ELF-1 (cell line): ENCODE data around the gene RCC2.
"Not testable (repeated sequence)": the region's sequence is repeated elsewhere in the genome, so short reads cannot be mapped to it uniquely, and the experiment has no call there.

Experiments
- DNase-seq: peaks from one replicate; pipeline ENCODE4 v3.0.0-alpha.2; 2016; ENCODE audit warnings: low read depth, low spot score

The RCC2 gene

GRCh38 chr1:17420391-17420918 is 19.0 kb downstream of the RCC2 start:
- no peak for DNase-seq

- DNase-seq, result peak; percentile 92
Observed at GRCh38 chr1:17419626-17420328, 19.7 kb downstream of the RCC2 start.

- DNase-seq, result no peak
Observed at GRCh38 chr1:17416389-17416788, 23.1 kb downstream of the RCC2 start.

GRCh38 chr1:17414022-17414421 is 25.5 kb downstream of the RCC2 start:
- DNase-seq, result no peak

- peak; percentile 94 for DNase-seq
Observed at GRCh38 chr1:17412093-17412870, 27.2 kb downstream of the RCC2 start.

- DNase-seq, result no peak
Observed at GRCh38 chr1:17409391-17409811, 30.1 kb downstream of the RCC2 start.

GRCh38 chr1:17407786-17408514 is 31.5 kb downstream of the RCC2 start:
- DNase-seq, result not testable (repeated sequence)

GRCh38 chr1:17406760-17407475 is 32.6 kb downstream of the RCC2 start:
- DNase-seq, result not testable (repeated sequence)

- DNase-seq, result peak; percentile 91
Observed at GRCh38 chr1:17405898-17406759, 33.3 kb downstream of the RCC2 start.

GRCh38 chr1:17404820-17405219 is 34.7 kb downstream of the RCC2 start:
- no peak for DNase-seq

GRCh38 chr1:17404034-17404684 is 35.3 kb downstream of the RCC2 start:
- peak; percentile 29 for DNase-seq

GRCh38 chr1:17403081-17403480 is 36.4 kb downstream of the RCC2 start:
- DNase-seq, result no peak

GRCh38 chr1:17401841-17402240 is 37.6 kb downstream of the RCC2 start:
- no peak for DNase-seq

- no peak for DNase-seq
Observed at GRCh38 chr1:17400725-17401341, 38.6 kb downstream of the RCC2 start.

- no peak for DNase-seq
Observed at GRCh38 chr1:17397910-17398695, 41.4 kb downstream of the RCC2 start.

- no peak for DNase-seq
Observed at GRCh38 chr1:17393230-17393629, 46.2 kb downstream of the RCC2 start.

- no peak for DNase-seq
Observed at GRCh38 chr1:17392199-17392740, 47.2 kb downstream of the RCC2 start.

GRCh38 chr1:17381161-17381560 is 58.3 kb downstream of the RCC2 start:
- no peak for DNase-seq
